GM12865 (cell line): ENCODE data around the gene TOR4A.
"Not testable (repeated sequence)": the region's sequence is repeated elsewhere in the genome, so short reads cannot be mapped to it uniquely, and the experiment has no call there.

ENCODE experiments used
- DNase-seq: peaks from one replicate; pipeline ENCODE4 v3.0.0; 2010; ENCODE audit warnings: low read depth
- H3K4me3 ChIP-seq: 2 replicates; pipeline ENCODE4 v1.5.1; 2011; ENCODE audit warnings: mild to moderate bottlenecking, low read depth, low read length, control low read depth
- CTCF ChIP-seq: IDR thresholded peaks from 2 replicates; pipeline ENCODE4 v1.5.1; 2011; ENCODE audit warnings: low read length, control low read depth, low read depth, inconsistent platforms; ENCODE audit not compliant: insufficient read depth; ENCODE audit errors: missing control alignments

TOR4A gene

GRCh38 chr9:137240318-137240840, 37.1 kb upstream of the TOR4A start:
- H3K4me3 ChIP-seq, result peak overlapping the region; percentile 62
- no peak for TF ChIP-seq CTCF
- DNase-seq, result peak; percentile 83

- no peak for TF ChIP-seq CTCF
- peak within 1 kb of the TSS; percentile 77 for H3K4me3 ChIP-seq
- peak; percentile 100 for DNase-seq
Observed at GRCh38 chr9:137240841-137241489, 36.6 kb upstream of the TOR4A start, which contains the start of gene TUBB4B. Gene TUBB4B (plus strand): TSS chr9:137241287. CDS start chr9:137241361, 74 bp downstream.

- DNase-seq, result peak; percentile 58
- peak overlapping the region; percentile 77 for H3K4me3 ChIP-seq
- TF ChIP-seq CTCF, result no peak
Observed at GRCh38 chr9:137241490-137242268, 35.8 kb upstream of the TOR4A start.

GRCh38 chr9:137242269-137243203, 35.0 kb upstream of the TOR4A start:
- no peak for TF ChIP-seq CTCF
- DNase-seq, result no peak
- peak overlapping the region; percentile 77 for H3K4me3 ChIP-seq

- DNase-seq, H3K4me3 ChIP-seq: not testable (repeated sequence)
Observed at GRCh38 chr9:137243266-137243625, 34.3 kb upstream of the TOR4A start.

GRCh38 chr9:137243626-137244485, 33.7 kb upstream of the TOR4A start:
- TF ChIP-seq CTCF, result no peak
- H3K4me3 ChIP-seq, result no peak overlapping the region
- DNase-seq, result no peak
